Ovary (tissue), 3 donors: ENCODE data around the gene NWD2.

Source experiments
- CTCF ChIP-seq, 3 donors: fragments of 450-650 bp in 2 of 3; fragments of 200-600 bp in 1 of 3; IDR thresholded peaks; one replicate each; pipeline versions ENCODE4 v1.5.1 to v1.8.0; 2016 to 2022; ENCODE audit warnings: antibody characterized with exemption in 3 of 3, mild to moderate bottlenecking in 1 of 3
- EP300 ChIP-seq: sonication (generic); formaldehyde crosslinking; IDR thresholded peaks from one replicate; pipeline ENCODE4 v1.6.1; 2017; ENCODE audit warnings: antibody characterized with exemption
- donor health status: DM: no; HTN: no; CAD: no.

DNA sequence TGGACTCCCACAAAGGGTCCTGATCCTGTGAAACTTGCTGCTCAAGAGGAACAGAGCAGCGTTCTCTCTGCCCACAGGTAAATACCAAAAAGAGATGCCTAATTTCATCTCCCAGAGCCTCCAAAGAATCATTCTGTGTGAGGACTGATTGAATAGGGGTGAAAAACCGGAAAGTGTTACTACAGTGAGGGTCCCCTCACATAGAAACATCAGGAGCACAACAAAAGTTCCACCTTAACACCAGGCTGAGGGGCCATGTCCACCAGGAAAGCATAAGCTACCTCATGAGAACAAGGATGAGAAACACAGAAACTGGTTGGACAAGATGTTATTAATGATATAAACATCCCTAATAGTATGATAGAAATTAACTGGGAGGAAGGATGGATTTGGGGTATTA is 140.9 kb downstream of the NWD2 start:
- no peak for TF ChIP-seq CTCF (IDR thresholded peaks at IDR 0.05)
- TF ChIP-seq EP300: no peak
